Measurements from ENCODE around the gene GABRB1. TPM values are rescaled to one million over a fixed set of nuclear protein-coding genes. Genes with fewer than 3 reads are reported as not detected.

GABRB1 gene
- total RNA-seq, 6 experiments from 2014 or later = 0.43 TPM; not detected in 5

DNA sequence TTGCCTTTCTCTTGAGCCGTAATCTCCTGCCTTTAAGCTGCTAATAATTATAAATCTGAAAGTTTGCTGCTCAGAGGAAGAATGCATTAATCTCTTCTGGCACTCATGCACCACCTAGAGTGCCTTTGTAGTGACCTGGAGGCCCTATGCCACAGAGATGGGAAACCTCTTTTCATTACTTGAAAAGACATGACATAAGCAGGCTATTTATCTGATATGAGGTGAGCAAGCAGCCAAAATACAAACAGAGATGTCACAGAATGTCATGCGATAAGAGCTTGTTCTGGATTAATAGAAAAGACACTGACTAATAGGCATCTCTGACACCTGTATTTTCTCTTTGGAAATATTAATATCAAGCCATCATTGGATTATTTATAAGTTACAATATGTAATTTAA lies 42.3 kb downstream of the GABRB1 start:
- ATAC-seq = no peak

DNA sequence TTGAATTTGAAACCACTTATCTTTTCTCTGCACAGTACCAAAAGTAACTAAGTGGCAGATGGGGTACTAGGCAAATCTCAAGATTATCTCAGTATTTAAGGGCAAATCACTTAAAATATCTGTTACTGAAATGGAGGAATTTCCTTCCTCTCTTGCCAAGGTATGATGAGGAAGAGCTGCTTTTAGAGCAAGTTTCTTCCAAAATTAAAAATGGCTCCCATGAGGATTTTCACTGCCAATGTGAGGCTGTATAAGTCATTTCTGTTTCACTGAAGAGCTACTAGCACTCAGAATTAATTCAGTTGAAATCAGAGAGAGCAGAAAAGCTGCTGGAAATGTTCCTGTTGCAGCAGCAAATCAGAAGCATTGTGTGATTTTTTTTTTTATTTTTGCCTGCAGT lies 43.4 kb downstream of the GABRB1 start:
- ATAC-seq = no peak
- no peaks in the 10 kb centered on the region for H3K36me3 ChIP-seq
- no peaks in the 10 kb centered on the region for H3K4me1 ChIP-seq
- H3K4me3 ChIP-seq = no peak overlapping the region
- no peaks in the 10 kb centered on the region for H3K27me3 ChIP-seq
- intact Hi-C loops (cut with DNase I) = no loop called here
- DNase-seq = no peak
- no peak overlapping the region for H3K27ac ChIP-seq
- no peaks in the 10 kb centered on the region for H3K9me3 ChIP-seq
- TF ChIP-seq POLR2A (IDR thresholded peaks at IDR 0.05) (no peak), CTCF (IDR thresholded peaks at IDR 0.05) (no peak)

More for the DNA sequence above, 42.3 kb downstream of the GABRB1 start:
- intact Hi-C loops (cut with DNase I) = no loop called here
- Histone ChIP-seq H3K27ac (no peak overlapping the region), H3K27me3 (no peaks in the 10 kb centered on the region), H3K9me3 (no peaks in the 10 kb centered on the region), H3K4me1 (no peaks in the 10 kb centered on the region), H3K4me3 (no peak overlapping the region), H3K36me3 (no peaks in the 10 kb centered on the region)
- WGBS (ENCODE audit: insufficient coverage, low coverage, low lambda C conversion rate, missing lambda C conversion rate) = 91% methylated on average over 2 of the region's 2 CpGs
- TF ChIP-seq CTCF (IDR thresholded peaks at IDR 0.05) = no peak
- no peak for TF ChIP-seq POLR2A (IDR thresholded peaks at IDR 0.05)
- no peak for DNase-seq

DNA sequence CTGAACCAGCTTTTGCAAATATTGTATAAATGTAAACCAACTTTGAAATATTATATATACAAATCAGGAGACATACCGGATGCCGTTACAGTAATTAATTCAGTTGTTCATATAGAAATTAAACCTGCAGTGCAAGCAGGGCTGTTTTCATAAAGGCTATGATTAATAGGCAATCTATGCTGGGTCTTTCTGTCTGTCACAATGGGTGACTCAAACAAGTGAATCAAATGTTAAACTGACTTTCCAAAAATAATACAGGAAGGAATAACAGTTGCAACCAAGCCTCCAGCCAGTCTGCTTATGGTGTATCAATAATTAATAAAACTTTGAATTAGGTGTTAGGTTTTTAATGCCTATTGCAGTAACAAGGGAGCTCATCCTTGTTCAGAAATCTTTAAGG lies 43.9 kb downstream of the GABRB1 start:
- ATAC-seq (no peak), DNase-seq (no peak)
- H3K27me3 ChIP-seq = no peaks in the 10 kb centered on the region
- H3K36me3 ChIP-seq = no peaks in the 10 kb centered on the region
- H3K4me1 ChIP-seq = no peaks in the 10 kb centered on the region
- H3K27ac ChIP-seq = no peak overlapping the region
- WGBS (ENCODE audit: insufficient coverage, low coverage, low lambda C conversion rate, missing lambda C conversion rate) = 54% methylated on average over 2 of the region's 2 CpGs
- H3K4me3 ChIP-seq = no peak overlapping the region
- intact Hi-C loops (cut with DNase I) = no loop called here
- TF ChIP-seq POLR2A (IDR thresholded peaks at IDR 0.05) (no peak), CTCF (IDR thresholded peaks at IDR 0.05) (no peak)
- no peaks in the 10 kb centered on the region for H3K9me3 ChIP-seq

DNA sequence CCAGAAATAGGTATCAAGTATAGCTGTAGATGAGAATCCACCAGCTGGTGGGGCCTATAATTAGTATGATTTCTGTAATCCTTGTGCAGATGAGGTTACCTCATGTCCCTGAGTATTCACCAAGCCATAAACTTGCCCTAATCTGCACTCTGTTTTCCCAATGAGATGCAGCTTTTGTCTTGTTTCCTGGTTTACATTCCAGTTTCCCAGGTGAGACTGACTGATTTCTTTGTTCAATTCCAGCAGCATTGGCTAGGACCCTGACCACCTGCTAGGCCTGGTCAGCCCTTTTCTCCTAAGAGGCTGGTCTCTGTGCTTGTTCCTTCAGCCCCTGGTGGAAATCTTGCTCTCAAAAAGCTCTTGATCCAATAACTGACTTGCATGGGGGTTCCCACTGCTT lies 44.6 kb downstream of the GABRB1 start:
- ATAC-seq (no peak), DNase-seq (no peak)
- no peak for TF ChIP-seq POLR2A (IDR thresholded peaks at IDR 0.05)
- no peak for TF ChIP-seq CTCF (IDR thresholded peaks at IDR 0.05)
- Histone ChIP-seq H3K4me1 (no peaks in the 10 kb centered on the region), H3K4me3 (no peak overlapping the region), H3K36me3 (no peaks in the 10 kb centered on the region), H3K27me3 (no peaks in the 10 kb centered on the region), H3K27ac (no peak overlapping the region), H3K9me3 (no peaks in the 10 kb centered on the region)
- intact Hi-C loops (cut with DNase I) = no loop called here

DNA sequence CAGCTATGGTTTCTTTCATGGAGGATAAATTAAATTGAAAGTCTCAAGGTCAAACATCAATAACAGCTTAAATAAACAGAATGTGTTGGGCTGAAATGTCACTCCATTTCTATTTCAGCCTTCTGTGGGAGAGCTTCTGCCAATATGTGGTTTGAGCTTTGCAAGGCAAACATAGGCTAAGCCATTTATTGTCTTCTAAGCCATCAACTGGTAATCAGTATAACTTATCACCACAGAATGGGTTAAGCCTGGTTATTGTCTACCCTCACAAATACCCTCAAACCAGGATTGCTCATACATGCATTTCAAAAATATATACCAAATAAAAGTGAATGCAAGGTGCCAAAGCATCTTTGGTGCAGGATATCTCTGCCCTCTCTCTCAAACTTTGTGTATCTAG lies 52.7 kb downstream of the GABRB1 start:
- no peak for ATAC-seq
- DNase-seq = no peak

More for the DNA sequence above, 52.7 kb downstream of the GABRB1 start:
- Histone ChIP-seq H3K4me1 (no peaks in the 10 kb centered on the region), H3K36me3 (no peaks in the 10 kb centered on the region), H3K9me3 (no peaks in the 10 kb centered on the region), H3K27ac (no peak overlapping the region), H3K27me3 (no peaks in the 10 kb centered on the region), H3K4me3 (no peak overlapping the region)
- intact Hi-C loops (cut with DNase I) = no loop called here
- TF ChIP-seq CTCF (IDR thresholded peaks at IDR 0.05) (no peak), POLR2A (IDR thresholded peaks at IDR 0.05) (no peak)

Measured in right lobe of liver (tissue), 6 donors.